Ascending aorta (tissue), 2 donors: ENCODE measurements around the gene SMPX. TPM values are rescaled to one million over a fixed set of nuclear protein-coding genes. Genes with fewer than 3 reads are reported as not detected.
A peak's percentile ranks its signal among the peaks of the same experiment; 100 is the strongest.

Source experiments
- DNase-seq, 2 donors: peaks; one replicate each; pipeline ENCODE4 v3.0.0-alpha.2; 2019; ENCODE audit warnings: low spot score in 2 of 2
- H3K27ac ChIP-seq, 2 donors: fragments of 200-600 bp; sonication (generic); one replicate each; pipeline ENCODE4 v1.5.1; 2016 to 2017; ENCODE audit warnings: mild to moderate bottlenecking in 1 of 2
- H3K27me3 ChIP-seq: fragments of 200-600 bp; sonication (generic); one replicate; pipeline ENCODE4 v1.5.1; 2017
- H3K36me3 ChIP-seq, 2 donors: fragments of 200-600 bp; sonication (generic); one replicate each; pipeline ENCODE4 v1.5.1; 2016
- H3K4me1 ChIP-seq, 2 donors: fragments of 200-600 bp; sonication (generic); one replicate each; pipeline ENCODE4 v1.5.1; 2016 to 2017; ENCODE audit warnings: mild to moderate bottlenecking in 1 of 2
- H3K4me3 ChIP-seq, 2 donors: fragments of 200-600 bp; sonication (generic); one replicate each; pipeline ENCODE4 v1.5.1; 2016 to 2017; ENCODE audit warnings: mild to moderate bottlenecking in 1 of 2
- H3K9me3 ChIP-seq, 2 donors: fragments of 200-600 bp; sonication (generic); one replicate each; pipeline ENCODE4 v1.5.1; 2016
- CTCF ChIP-seq, 3 experiments: fragments of 200-600 bp in 2 of 3; fragments of 450-650 bp in 1 of 3; sonication (generic) in 2 of 3; IDR thresholded peaks; one replicate each; pipeline ENCODE4 v1.5.1; 2016 to 2019; ENCODE audit warnings: antibody characterized with exemption in 3 of 3, mild to moderate bottlenecking in 1 of 3, moderate library complexity in 1 of 3
- intact Hi-C: fragments of 100-400 bp; cut with DNase I; formaldehyde crosslinking; loops from one replicate; pipeline ENCODE4 v1.15.1; 2023
- total RNA-seq: library from RNA; depleted of rRNA; stranded (reverse); fragments of >200 nt; gene quantifications from one replicate; pipeline ENCODE4 v1.1.0, GENCODE V29; 2016

Gene SMPX
- total RNA-seq, 1 donor from 2014 or later = not detected

GRCh38 chrX:21770631-21771321 is 12.9 kb upstream of the SMPX start:
- no peaks in the 10 kb centered on the region for H3K27me3 ChIP-seq
- H3K4me1 ChIP-seq = no peaks in the 10 kb centered on the region
- H3K4me3 ChIP-seq = no peak overlapping the region
- intact Hi-C loops = no loop called here
- H3K9me3 ChIP-seq = no peaks in the 10 kb centered on the region
- no peaks in the 10 kb centered on the region for H3K36me3 ChIP-seq
- no peak for DNase-seq
- TF ChIP-seq CTCF (IDR thresholded peaks at IDR 0.05) = no peak
- no peak overlapping the region for H3K27ac ChIP-seq

- no peak for DNase-seq
- no peaks in the 10 kb centered on the region for H3K36me3 ChIP-seq
- no peak overlapping the region for H3K4me3 ChIP-seq
- no peaks in the 10 kb centered on the region for H3K27me3 ChIP-seq
- H3K27ac ChIP-seq = no peak overlapping the region
- TF ChIP-seq CTCF (IDR thresholded peaks at IDR 0.05) = no peak
- intact Hi-C loops = no loop called here
- no peaks in the 10 kb centered on the region for H3K4me1 ChIP-seq
- no peaks in the 10 kb centered on the region for H3K9me3 ChIP-seq
These were observed 8.2 kb upstream of the SMPX start for GRCh38 chrX:21766101-21766500.

- no peaks in the 10 kb centered on the region for H3K9me3 ChIP-seq
- H3K27me3 ChIP-seq = no peaks in the 10 kb centered on the region
- no peak for TF ChIP-seq CTCF (IDR thresholded peaks at IDR 0.05)
- H3K27ac ChIP-seq = no peak overlapping the region
- DNase-seq = no peak
- H3K36me3 ChIP-seq = no peaks in the 10 kb centered on the region
- H3K4me1 ChIP-seq = no peaks in the 10 kb centered on the region
- no peak overlapping the region for H3K4me3 ChIP-seq
- intact Hi-C loops = no loop called here
These were observed 6.1 kb upstream of the SMPX start for GRCh38 chrX:21764008-21764407.

GRCh38 chrX:21758488-21758887 is 572 bp upstream of the SMPX start:
- intact Hi-C loops = no loop called here
- Histone ChIP-seq H3K4me3 (no peak overlapping the region), H3K9me3 (no peaks in the 10 kb centered on the region)

GRCh38 chrX:21756785-21757529 is 959 bp downstream of the SMPX start:
- Histone ChIP-seq H3K27ac (no peak overlapping the region), H3K4me1 (no peaks in the 10 kb centered on the region), H3K4me3 (peak overlapping the region in 1 of 2 donors; percentile 50), H3K36me3 (no peaks in the 10 kb centered on the region), H3K9me3 (no peaks in the 10 kb centered on the region), H3K27me3 (no peaks in the 10 kb centered on the region)
- TF ChIP-seq CTCF (IDR thresholded peaks at IDR 0.05) = no peak
- DNase-seq = no peak
- intact Hi-C loops = no loop called here

More at GRCh38 chrX:21758488-21758887, 572 bp upstream of the SMPX start:
- DNase-seq = no peak
- Histone ChIP-seq H3K27me3 (no peaks in the 10 kb centered on the region), H3K36me3 (no peaks in the 10 kb centered on the region), H3K27ac (no peak overlapping the region), H3K4me1 (no peaks in the 10 kb centered on the region)
- TF ChIP-seq CTCF (IDR thresholded peaks at IDR 0.05) = no peak
